ENCODE measurements around the gene ZNF85.

DNA sequence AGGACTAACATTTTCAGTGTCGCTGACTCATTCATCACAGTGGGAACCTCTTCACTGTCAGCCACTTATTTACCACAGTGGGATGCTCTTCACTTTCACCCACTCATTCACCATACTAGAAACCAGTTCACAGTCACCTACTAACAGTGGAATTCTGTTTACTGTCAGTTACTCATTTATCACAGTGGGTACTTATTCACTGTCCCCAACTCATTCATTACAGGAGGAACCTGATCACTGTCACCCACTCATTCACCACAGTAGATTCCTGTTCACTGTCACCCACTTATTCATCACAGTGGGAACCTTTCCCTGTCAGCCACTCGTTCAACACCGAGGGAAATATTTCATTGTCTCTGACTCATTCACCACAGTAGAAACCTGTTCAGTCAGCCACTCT lies 10.1 kb upstream of the ZNF85 start:
- TF ChIP-seq POLR2A (IDR thresholded peaks at IDR 0.05), result no peak
- TF ChIP-seq, protein P1, sequence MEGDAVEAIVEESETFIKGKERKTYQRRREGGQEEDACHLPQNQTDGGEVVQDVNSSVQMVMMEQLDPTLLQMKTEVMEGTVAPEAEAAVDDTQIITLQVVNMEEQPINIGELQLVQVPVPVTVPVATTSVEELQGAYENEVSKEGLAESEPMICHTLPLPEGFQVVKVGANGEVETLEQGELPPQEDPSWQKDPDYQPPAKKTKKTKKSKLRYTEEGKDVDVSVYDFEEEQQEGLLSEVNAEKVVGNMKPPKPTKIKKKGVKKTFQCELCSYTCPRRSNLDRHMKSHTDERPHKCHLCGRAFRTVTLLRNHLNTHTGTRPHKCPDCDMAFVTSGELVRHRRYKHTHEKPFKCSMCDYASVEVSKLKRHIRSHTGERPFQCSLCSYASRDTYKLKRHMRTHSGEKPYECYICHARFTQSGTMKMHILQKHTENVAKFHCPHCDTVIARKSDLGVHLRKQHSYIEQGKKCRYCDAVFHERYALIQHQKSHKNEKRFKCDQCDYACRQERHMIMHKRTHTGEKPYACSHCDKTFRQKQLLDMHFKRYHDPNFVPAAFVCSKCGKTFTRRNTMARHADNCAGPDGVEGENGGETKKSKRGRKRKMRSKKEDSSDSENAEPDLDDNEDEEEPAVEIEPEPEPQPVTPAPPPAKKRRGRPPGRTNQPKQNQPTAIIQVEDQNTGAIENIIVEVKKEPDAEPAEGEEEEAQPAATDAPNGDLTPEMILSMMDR (IDR thresholded peaks at IDR 0.05), result no peak
